Measurements from ENCODE around the gene SPDYE2B.
"Not testable (repeated sequence)": the region's sequence is repeated elsewhere in the genome, so short reads cannot be mapped to it uniquely, and the experiment has no call there.

SPDYE2B gene

GRCh38 chr7:102649924-102650323 is at the start of gene SPDYE2B:
Gene SPDYE2B, plus strand, starts transcription at chr7:102650319. Its CDS starts 2,030 bp downstream, at chr7:102652349.
- not testable (repeated sequence) for DNase-seq (ENCODE audit: low read depth)

GRCh38 chr7:102602317-102602716 is 47.8 kb upstream of the SPDYE2B start:
- not testable (repeated sequence) for DNase-seq (ENCODE audit: low read depth)

GRCh38 chr7:102604431-102605145 is 45.5 kb upstream of the SPDYE2B start:
- DNase-seq (ENCODE audit: low read depth) = not testable (repeated sequence)

GRCh38 chr7:102606848-102607247 is 43.3 kb upstream of the SPDYE2B start:
- not testable (repeated sequence) for DNase-seq (ENCODE audit: low read depth)

- not testable (repeated sequence) for DNase-seq (ENCODE audit: low read depth)
These were observed 40.4 kb upstream of the SPDYE2B start for GRCh38 chr7:102609734-102610133.

GRCh38 chr7:102610441-102610840 is 39.7 kb upstream of the SPDYE2B start:
- not testable (repeated sequence) for DNase-seq (ENCODE audit: low read depth)

GRCh38 chr7:102611013-102611674 is 39.0 kb upstream of the SPDYE2B start:
- not testable (repeated sequence) for DNase-seq (ENCODE audit: low read depth)

- DNase-seq (ENCODE audit: low read depth) = not testable (repeated sequence)
These were observed 38.3 kb upstream of the SPDYE2B start for GRCh38 chr7:102611675-102612325.

GRCh38 chr7:102613575-102614345 is 36.4 kb upstream of the SPDYE2B start:
- not testable (repeated sequence) for DNase-seq (ENCODE audit: low read depth)

- DNase-seq (ENCODE audit: low read depth) = not testable (repeated sequence)
These were observed 35.8 kb upstream of the SPDYE2B start for GRCh38 chr7:102614346-102614697.

GRCh38 chr7:102614873-102615272 is 35.2 kb upstream of the SPDYE2B start:
- DNase-seq (ENCODE audit: low read depth) = not testable (repeated sequence)

GRCh38 chr7:102615930-102616329 is 34.2 kb upstream of the SPDYE2B start:
- not testable (repeated sequence) for DNase-seq (ENCODE audit: low read depth)

- DNase-seq (ENCODE audit: low read depth) = not testable (repeated sequence)
These were observed 33.5 kb upstream of the SPDYE2B start, which contains the start of gene RASA4 for GRCh38 chr7:102616507-102617125. Gene RASA4, minus strand, starts transcription at chr7:102616756. Its CDS starts 67 bp downstream, at chr7:102616689.

GRCh38 chr7:102618122-102618521 is 32.0 kb upstream of the SPDYE2B start:
- DNase-seq (ENCODE audit: low read depth) = not testable (repeated sequence)

- not testable (repeated sequence) for DNase-seq (ENCODE audit: low read depth)
These were observed 22.7 kb upstream of the SPDYE2B start for GRCh38 chr7:102627271-102627904.

- not testable (repeated sequence) for DNase-seq (ENCODE audit: low read depth)
These were observed 19.5 kb upstream of the SPDYE2B start for GRCh38 chr7:102630622-102631021.

GRCh38 chr7:102634299-102634698 is 15.8 kb upstream of the SPDYE2B start:
- not testable (repeated sequence) for DNase-seq (ENCODE audit: low read depth)

- DNase-seq (ENCODE audit: low read depth) = not testable (repeated sequence)
These were observed 14.8 kb upstream of the SPDYE2B start for GRCh38 chr7:102635354-102635753.

- DNase-seq (ENCODE audit: low read depth) = not testable (repeated sequence)
These were observed 13.2 kb upstream of the SPDYE2B start for GRCh38 chr7:102636956-102637355.

GRCh38 chr7:102638848-102639247 is 11.3 kb upstream of the SPDYE2B start:
- not testable (repeated sequence) for DNase-seq (ENCODE audit: low read depth)

- not testable (repeated sequence) for DNase-seq (ENCODE audit: low read depth)
These were observed 7.4 kb upstream of the SPDYE2B start, which contains the start of gene UPK3BL1 for GRCh38 chr7:102642691-102643090. Gene UPK3BL1, minus strand, starts transcription at chr7:102642791. Its CDS starts 50 bp downstream, at chr7:102642741.

All from HS-5 (cell line).